ENCODE results near the gene PRRT2.
A peak's percentile ranks its signal among the peaks of the same experiment; 100 is the strongest.
"Not testable (repeated sequence)": the region's sequence is repeated elsewhere in the genome, so short reads cannot be mapped to it uniquely, and the experiment has no call there.

The PRRT2 gene

DNA sequence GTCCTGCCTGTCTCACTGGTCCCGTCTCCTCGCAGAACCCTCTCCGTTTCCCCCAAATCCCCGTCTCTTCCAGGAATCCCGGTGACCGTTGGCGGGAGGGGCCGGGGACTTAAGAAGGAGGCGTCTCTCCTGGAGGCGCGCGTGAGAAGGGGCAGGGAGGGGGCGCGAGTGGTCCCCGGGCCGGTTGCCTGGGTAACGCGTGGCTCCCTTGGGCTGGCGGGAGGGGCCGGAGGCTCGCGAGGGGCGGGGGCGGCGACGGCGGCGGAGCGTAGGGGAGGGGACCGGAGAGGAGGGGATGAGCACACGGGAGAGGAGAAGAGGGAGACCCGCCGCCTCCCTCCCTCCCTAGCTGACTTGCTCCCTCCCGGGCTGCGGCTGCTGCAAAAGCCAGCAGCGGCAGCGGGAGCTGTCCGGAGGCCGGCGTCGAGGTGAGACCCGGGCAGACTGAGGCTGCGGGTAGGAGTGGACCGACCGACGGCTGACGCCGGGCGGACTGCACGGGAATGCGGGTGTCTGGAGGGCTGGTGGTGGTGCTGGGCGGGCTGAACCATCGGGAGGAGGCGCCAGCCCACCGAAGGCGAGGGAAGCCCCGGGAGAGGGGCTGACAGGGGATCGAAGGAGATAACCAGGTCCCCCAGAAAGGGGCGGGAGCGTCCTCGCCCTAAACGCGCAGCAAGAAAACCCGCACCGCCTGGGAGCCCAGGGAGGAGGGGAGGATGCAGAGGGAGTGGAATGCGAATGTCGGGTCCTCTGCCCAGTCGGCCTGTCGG lies at the start of gene PRRT2:
Gene PRRT2, plus strand, starts transcription at position 298 of the 770 bp plus-strand sequence. CDS start 862 bp downstream, outside the sequence.
- Histone ChIP-seq H3K27me3 (ENCODE audit: control insufficient read depth, insufficient read depth, low read length) (no peaks in the 10 kb centered on the region), H3K4me3 (ENCODE audit: low read depth, low read length) (peak within 1 kb of the TSS; percentile 77), H3K9me3 (ENCODE audit: control insufficient read depth, insufficient read depth, low read length) (no peaks in the 10 kb centered on the region), H3K27ac (ENCODE audit: low read depth, low read length) (peak within 1 kb of the TSS; percentile 93), H3K9ac (ENCODE audit: low read depth, low read length) (no peak within 1 kb of the TSS), H3K4me1 (ENCODE audit: control insufficient read depth, insufficient read depth, low read length) (peaks cover 47% of the 10 kb centered on the region), H3K36me3 (ENCODE audit: control insufficient read depth, insufficient read depth, low read length) (peaks cover 24% of the 10 kb centered on the region)

DNA sequence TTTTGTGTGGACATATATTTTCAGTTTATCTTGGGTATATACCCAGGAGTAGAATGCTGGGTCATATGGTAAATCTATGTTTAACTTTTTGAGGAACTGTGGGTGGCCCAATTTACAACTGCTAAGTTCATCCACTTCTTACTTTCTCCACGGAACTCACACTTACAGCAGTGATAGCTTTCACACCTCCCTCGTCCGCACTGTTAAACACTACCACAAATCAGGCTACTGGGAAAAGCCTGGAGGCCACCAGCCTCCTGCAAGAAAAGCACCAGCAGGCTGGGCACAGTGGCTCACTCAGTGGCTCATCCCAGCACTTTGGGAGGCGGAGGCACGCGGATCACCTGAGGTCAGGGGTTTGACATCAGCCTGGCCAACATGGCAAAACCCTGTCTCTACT lies 48.7 kb upstream of the PRRT2 start:
- Histone ChIP-seq H3K36me3 (ENCODE audit: control insufficient read depth, insufficient read depth, low read length) (no peaks in the 10 kb centered on the region), H3K4me1 (ENCODE audit: control insufficient read depth, insufficient read depth, low read length) (no peaks in the 10 kb centered on the region), H3K27ac (ENCODE audit: low read depth, low read length) (no peak overlapping the region), H3K4me3 (ENCODE audit: low read depth, low read length) (no peak overlapping the region), H3K9ac (ENCODE audit: low read depth, low read length) (no peak overlapping the region), H3K9me3 (ENCODE audit: control insufficient read depth, insufficient read depth, low read length) (no peaks in the 10 kb centered on the region), H3K27me3 (ENCODE audit: control insufficient read depth, insufficient read depth, low read length) (no peaks in the 10 kb centered on the region)

DNA sequence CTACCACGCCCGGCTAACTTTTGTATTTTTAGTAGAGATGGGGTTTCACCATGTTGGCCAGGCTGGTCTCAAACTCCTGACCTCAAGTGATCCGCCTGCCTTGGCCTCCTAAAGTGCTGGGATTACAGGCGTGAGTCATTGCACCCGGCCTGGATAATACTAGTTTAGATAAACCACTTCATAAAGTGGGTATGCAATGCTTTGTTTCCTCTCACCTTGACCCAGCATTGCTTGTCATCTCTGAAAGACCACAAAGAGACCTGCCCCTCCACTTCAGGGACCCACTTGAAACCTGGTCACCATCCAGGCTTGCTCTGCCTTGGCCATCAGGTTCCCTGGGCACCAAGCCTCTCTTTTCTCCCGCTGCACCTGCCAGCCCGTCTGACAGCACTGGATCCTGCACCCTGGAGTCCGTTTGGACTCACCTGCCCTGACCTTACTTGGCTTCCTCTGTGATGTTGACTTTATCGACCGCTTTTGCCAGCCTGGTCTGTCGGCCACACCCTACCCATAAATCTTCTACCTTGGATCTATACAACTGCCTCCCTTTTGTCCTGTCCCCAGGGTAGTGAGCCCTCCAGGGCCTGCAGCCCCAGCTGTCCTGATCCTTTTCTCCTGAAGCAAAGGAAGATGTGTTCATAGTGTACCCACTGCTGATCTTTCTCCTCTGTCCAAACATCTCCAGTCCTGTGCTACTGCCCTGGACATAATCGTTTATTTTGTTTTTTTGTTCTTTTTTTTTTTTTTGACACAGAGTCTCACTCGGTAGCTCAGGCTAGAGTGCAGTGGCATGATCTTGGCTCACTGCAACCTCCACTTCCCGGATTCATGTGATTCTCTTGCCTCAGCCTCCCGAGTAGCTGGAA lies 46.6 kb upstream of the PRRT2 start:
- no peak overlapping the region for H3K27ac ChIP-seq (ENCODE audit: low read depth, low read length)
- no peak overlapping the region for H3K9ac ChIP-seq (ENCODE audit: low read depth, low read length)
- H3K4me3 ChIP-seq (ENCODE audit: low read depth, low read length) = no peak overlapping the region
- H3K36me3 ChIP-seq (ENCODE audit: control insufficient read depth, insufficient read depth, low read length) = no peaks in the 10 kb centered on the region
- H3K4me1 ChIP-seq (ENCODE audit: control insufficient read depth, insufficient read depth, low read length) = no peaks in the 10 kb centered on the region
- no peaks in the 10 kb centered on the region for H3K9me3 ChIP-seq (ENCODE audit: control insufficient read depth, insufficient read depth, low read length)
- no peaks in the 10 kb centered on the region for H3K27me3 ChIP-seq (ENCODE audit: control insufficient read depth, insufficient read depth, low read length)

DNA sequence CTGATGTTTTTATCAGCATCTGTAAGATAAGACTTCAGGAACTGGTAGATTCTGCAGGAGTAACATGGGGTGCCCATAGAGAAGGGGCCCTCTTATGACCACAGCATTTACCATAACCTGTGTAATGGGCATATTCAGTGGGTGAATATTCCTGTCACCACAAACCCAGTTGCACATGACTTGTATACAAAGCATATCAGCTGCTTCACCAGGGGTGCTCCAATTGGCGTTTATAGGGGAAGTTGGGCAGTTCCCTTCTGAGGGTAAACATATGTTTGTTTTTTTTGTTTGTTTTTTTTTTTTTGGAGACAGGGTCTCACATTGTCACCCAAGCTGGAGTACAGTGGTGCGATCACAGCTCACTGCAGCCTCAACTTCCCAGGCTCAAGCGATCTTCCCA lies 45.4 kb upstream of the PRRT2 start:
- Histone ChIP-seq H3K9ac (ENCODE audit: low read depth, low read length) (no peak overlapping the region), H3K4me1 (ENCODE audit: control insufficient read depth, insufficient read depth, low read length) (no peaks in the 10 kb centered on the region), H3K4me3 (ENCODE audit: low read depth, low read length) (no peak overlapping the region), H3K27ac (ENCODE audit: low read depth, low read length) (no peak overlapping the region), H3K27me3 (ENCODE audit: control insufficient read depth, insufficient read depth, low read length) (no peaks in the 10 kb centered on the region), H3K9me3 (ENCODE audit: control insufficient read depth, insufficient read depth, low read length) (no peaks in the 10 kb centered on the region), H3K36me3 (ENCODE audit: control insufficient read depth, insufficient read depth, low read length) (no peaks in the 10 kb centered on the region)

DNA sequence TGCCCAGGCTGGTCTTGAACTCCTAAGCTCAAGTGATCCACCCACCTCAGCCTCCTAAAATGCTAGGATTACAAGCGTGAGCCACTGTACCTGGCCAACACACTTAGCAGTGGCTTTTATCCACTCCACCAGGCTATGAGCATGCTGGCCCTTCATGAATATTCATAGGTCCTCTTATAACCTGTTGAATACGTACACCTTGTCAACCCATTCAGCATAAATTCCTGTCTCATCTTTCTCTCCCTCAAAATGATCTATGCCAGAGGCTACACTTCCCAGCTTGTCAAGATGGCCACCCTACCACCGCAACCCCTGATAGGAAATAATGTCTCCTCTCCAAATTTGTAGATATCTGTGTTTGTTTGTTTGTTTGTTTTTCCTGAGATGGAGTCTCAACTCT lies 44.9 kb upstream of the PRRT2 start:
- Histone ChIP-seq H3K9ac (ENCODE audit: low read depth, low read length) (no peak overlapping the region), H3K4me3 (ENCODE audit: low read depth, low read length) (no peak overlapping the region), H3K36me3 (ENCODE audit: control insufficient read depth, insufficient read depth, low read length) (no peaks in the 10 kb centered on the region), H3K9me3 (ENCODE audit: control insufficient read depth, insufficient read depth, low read length) (no peaks in the 10 kb centered on the region), H3K4me1 (ENCODE audit: control insufficient read depth, insufficient read depth, low read length) (no peaks in the 10 kb centered on the region), H3K27me3 (ENCODE audit: control insufficient read depth, insufficient read depth, low read length) (no peaks in the 10 kb centered on the region), H3K27ac (ENCODE audit: low read depth, low read length) (no peak overlapping the region)

DNA sequence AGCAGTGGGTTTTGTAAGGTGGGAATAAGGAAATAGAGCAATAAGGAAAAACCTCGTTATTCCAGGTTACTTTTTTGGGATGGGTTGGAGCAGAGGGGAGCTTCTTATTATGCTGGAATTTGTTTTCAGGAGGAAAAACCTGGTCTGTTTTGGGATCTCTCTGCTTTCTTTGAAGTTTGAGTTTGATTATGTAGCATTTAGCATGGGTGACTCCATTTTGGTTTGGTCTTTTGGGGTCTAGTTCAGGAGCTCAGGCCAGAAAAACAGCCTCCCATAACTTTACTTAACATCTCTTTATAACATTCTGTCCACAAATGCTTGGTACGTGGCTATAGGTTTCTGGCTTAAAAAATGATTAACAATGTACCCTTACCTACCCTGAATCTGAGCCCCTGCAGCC lies 42.5 kb upstream of the PRRT2 start:
- Histone ChIP-seq H3K9me3 (ENCODE audit: control insufficient read depth, insufficient read depth, low read length) (no peaks in the 10 kb centered on the region), H3K9ac (ENCODE audit: low read depth, low read length) (no peak overlapping the region), H3K4me3 (ENCODE audit: low read depth, low read length) (no peak overlapping the region), H3K27me3 (ENCODE audit: control insufficient read depth, insufficient read depth, low read length) (no peaks in the 10 kb centered on the region), H3K4me1 (ENCODE audit: control insufficient read depth, insufficient read depth, low read length) (no peaks in the 10 kb centered on the region), H3K36me3 (ENCODE audit: control insufficient read depth, insufficient read depth, low read length) (no peaks in the 10 kb centered on the region), H3K27ac (ENCODE audit: low read depth, low read length) (no peak overlapping the region)

DNA sequence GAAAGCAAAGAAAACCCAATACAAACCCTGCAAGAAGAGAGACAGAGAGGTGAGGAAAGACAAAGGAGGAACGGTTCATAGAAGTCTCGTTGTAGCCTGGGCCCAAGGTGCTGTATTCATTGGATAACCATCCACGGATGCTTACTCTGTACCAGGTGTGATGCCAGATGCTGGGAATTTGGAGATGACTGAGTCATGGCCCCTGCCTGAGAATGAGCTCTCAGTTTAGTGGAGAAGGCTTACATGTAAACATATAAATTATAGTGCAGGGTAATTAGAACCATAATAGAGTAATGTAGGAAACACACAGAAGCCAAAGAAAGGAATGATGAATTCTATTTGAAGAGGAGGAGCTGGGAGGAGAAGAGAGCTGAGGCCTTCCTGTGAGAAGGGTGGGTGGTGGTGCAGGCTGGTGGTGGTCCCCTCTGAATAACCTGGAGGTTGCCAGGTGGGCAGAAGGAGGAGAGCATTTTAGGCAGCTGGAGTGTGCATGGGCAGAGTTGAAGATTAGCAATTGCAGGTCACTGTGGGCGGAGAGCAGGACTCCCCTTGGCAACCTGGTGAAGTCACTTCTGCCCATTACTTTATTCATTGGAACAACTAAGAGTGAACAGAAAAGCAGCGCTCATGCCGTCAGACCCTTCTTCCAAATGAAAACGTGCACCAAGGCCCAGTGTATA lies 41.6 kb upstream of the PRRT2 start:
- no peak overlapping the region for H3K4me3 ChIP-seq (ENCODE audit: low read depth, low read length)
- H3K9me3 ChIP-seq (ENCODE audit: control insufficient read depth, insufficient read depth, low read length) = no peaks in the 10 kb centered on the region
- no peak overlapping the region for H3K27ac ChIP-seq (ENCODE audit: low read depth, low read length)
- H3K4me1 ChIP-seq (ENCODE audit: control insufficient read depth, insufficient read depth, low read length) = no peaks in the 10 kb centered on the region
- no peaks in the 10 kb centered on the region for H3K36me3 ChIP-seq (ENCODE audit: control insufficient read depth, insufficient read depth, low read length)
- no peaks in the 10 kb centered on the region for H3K27me3 ChIP-seq (ENCODE audit: control insufficient read depth, insufficient read depth, low read length)
- H3K9ac ChIP-seq (ENCODE audit: low read depth, low read length) = no peak overlapping the region

DNA sequence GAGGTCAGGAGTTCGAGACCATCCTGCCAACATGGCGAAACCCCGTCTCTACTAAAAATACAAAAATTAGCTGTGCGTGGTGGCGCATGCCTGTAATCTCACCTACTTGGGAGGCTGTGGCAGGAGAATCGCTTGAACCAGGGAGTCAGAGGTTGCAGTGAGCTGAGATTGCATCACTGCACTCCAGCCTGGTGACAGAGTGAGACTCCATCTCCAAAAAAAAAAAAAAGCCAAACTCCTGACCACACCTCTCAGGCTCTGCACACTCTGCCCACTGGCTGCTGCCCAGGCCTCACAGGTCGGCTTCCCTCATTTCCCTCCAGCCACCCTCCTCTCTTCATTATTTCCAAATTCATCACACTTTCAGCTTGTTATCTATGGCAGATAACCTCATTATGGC lies 39.7 kb upstream of the PRRT2 start:
- not testable (repeated sequence) for H3K27ac ChIP-seq (ENCODE audit: low read depth, low read length); H3K4me1 ChIP-seq (ENCODE audit: control insufficient read depth, insufficient read depth, low read length); H3K27me3 ChIP-seq (ENCODE audit: control insufficient read depth, insufficient read depth, low read length); H3K4me3 ChIP-seq (ENCODE audit: low read depth, low read length); H3K9ac ChIP-seq (ENCODE audit: low read depth, low read length); H3K9me3 ChIP-seq (ENCODE audit: control insufficient read depth, insufficient read depth, low read length); H3K36me3 ChIP-seq (ENCODE audit: control insufficient read depth, insufficient read depth, low read length)

DNA sequence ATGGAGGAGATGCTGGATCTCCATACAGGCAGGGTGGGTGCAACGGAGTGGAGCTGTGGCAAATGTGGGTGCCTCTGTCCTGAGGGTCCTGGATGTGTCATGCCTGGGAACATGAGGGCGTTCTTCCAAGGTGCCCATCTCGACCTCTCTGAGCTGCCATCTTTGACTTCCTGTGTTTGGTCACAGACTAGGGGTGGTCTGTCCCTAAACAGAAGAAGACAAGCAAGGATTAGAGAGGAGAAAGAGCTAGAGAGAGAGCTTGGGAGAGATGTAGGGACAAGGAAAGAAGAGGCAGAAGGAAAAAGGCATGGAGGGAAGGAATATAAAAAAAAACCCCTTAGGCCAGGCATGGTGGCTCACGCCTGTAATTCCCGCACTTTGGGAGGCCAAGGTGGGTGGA lies 37.3 kb upstream of the PRRT2 start:
- H3K27me3 ChIP-seq (ENCODE audit: control insufficient read depth, insufficient read depth, low read length) = peaks cover 5% of the 10 kb centered on the region; the same call in 1 of the 2 replicates
- no peak overlapping the region for H3K27ac ChIP-seq (ENCODE audit: low read depth, low read length)
- no peaks in the 10 kb centered on the region for H3K4me1 ChIP-seq (ENCODE audit: control insufficient read depth, insufficient read depth, low read length)
- no peaks in the 10 kb centered on the region for H3K9me3 ChIP-seq (ENCODE audit: control insufficient read depth, insufficient read depth, low read length)
- H3K9ac ChIP-seq (ENCODE audit: low read depth, low read length) = no peak overlapping the region
- no peak overlapping the region for H3K4me3 ChIP-seq (ENCODE audit: low read depth, low read length)
- H3K36me3 ChIP-seq (ENCODE audit: control insufficient read depth, insufficient read depth, low read length) = no peaks in the 10 kb centered on the region

DNA sequence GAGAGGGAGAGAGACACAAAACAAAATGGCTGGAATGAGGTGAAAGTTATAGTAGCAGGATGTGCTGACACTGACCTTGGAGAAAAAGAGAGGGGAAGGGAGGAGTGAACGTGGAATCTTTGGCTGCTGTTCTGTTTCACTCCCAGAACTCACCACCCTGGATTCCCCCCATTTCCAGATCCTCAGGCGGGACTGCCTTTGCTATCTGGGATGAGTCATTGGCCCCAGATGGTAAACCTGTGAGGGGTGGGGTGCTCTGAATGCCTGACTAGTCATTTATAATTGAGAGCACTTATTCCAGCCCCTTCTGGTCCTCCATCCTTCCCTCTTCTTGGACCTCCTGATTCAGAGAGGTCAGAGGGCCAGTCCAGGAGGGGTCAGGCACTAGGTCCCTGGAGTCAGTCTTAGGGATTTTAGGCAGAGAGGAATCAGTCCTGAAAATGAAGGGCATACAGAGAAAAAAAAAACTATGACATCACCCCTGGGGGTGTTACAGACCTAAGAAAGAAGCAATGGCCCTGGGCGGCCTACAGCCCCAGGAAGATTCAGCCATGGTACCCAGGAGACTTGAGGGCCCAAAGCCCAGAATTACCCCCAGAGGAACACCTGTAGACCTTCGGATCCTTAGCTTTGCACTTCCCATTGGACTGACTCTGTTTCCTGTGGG lies 36.1 kb upstream of the PRRT2 start:
- no peak overlapping the region for H3K27ac ChIP-seq (ENCODE audit: low read depth, low read length)
- no peaks in the 10 kb centered on the region for H3K4me1 ChIP-seq (ENCODE audit: control insufficient read depth, insufficient read depth, low read length)
- no peak overlapping the region for H3K9ac ChIP-seq (ENCODE audit: low read depth, low read length)
- no peak overlapping the region for H3K4me3 ChIP-seq (ENCODE audit: low read depth, low read length)
- no peaks in the 10 kb centered on the region for H3K36me3 ChIP-seq (ENCODE audit: control insufficient read depth, insufficient read depth, low read length)
- H3K27me3 ChIP-seq (ENCODE audit: control insufficient read depth, insufficient read depth, low read length) = peaks cover 5% of the 10 kb centered on the region; the same call in 1 of the 2 replicates
- H3K9me3 ChIP-seq (ENCODE audit: control insufficient read depth, insufficient read depth, low read length) = no peaks in the 10 kb centered on the region
